ENCODE data around the gene KIAA1217.

DNA sequence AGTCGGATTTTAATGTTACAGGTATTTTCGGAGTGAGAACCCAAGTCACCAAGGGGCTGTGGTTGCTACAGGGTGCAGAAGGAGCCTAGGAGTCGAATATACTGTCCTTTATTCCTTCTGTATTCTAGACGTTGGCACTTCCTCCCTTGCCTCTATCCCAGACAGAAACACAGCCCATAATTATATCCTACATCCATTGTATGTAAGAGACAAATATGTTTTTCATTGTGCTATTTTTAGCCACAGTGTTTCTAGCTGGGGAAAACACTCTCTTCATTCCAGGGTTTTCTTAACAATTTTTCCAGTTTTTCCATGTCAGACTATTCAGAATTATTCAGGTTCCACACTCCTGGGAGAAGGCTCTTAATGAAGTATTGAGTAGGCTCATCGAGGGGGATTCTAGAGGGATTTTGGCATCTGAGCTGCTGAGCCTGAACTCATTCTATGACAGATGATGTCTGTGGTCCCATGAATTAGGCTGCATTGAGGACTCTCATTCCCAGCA, 32.6 kb downstream of the KIAA1217 start:
- TF ChIP-seq, protein P1, sequence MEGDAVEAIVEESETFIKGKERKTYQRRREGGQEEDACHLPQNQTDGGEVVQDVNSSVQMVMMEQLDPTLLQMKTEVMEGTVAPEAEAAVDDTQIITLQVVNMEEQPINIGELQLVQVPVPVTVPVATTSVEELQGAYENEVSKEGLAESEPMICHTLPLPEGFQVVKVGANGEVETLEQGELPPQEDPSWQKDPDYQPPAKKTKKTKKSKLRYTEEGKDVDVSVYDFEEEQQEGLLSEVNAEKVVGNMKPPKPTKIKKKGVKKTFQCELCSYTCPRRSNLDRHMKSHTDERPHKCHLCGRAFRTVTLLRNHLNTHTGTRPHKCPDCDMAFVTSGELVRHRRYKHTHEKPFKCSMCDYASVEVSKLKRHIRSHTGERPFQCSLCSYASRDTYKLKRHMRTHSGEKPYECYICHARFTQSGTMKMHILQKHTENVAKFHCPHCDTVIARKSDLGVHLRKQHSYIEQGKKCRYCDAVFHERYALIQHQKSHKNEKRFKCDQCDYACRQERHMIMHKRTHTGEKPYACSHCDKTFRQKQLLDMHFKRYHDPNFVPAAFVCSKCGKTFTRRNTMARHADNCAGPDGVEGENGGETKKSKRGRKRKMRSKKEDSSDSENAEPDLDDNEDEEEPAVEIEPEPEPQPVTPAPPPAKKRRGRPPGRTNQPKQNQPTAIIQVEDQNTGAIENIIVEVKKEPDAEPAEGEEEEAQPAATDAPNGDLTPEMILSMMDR (conservative IDR thresholded peaks at IDR 0.05): no peak
- no peak for TF ChIP-seq ZFX (IDR thresholded peaks at IDR 0.05)
